Measurements from ENCODE around the gene CERS6.

DNA sequence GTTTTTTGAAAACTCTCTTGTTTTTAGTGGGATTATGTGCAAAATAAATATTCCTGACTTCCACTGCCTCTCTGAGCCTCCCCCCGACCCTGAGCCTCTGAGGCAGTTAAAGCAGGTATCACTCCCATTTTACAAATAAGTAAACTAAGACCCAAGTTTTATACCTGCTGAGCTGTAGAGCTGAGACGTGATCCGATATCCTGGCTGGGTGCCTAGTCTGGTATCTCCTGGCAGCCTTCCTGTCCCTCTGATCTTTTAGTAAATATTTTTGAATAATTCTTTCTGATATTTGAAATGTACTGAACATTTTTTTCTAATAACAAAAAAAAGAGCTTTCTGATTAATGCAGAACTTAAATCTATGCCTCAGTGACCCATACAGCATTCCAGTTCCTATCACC is 238.1 kb downstream of the CERS6 start:
- TF ChIP-seq, protein P1, sequence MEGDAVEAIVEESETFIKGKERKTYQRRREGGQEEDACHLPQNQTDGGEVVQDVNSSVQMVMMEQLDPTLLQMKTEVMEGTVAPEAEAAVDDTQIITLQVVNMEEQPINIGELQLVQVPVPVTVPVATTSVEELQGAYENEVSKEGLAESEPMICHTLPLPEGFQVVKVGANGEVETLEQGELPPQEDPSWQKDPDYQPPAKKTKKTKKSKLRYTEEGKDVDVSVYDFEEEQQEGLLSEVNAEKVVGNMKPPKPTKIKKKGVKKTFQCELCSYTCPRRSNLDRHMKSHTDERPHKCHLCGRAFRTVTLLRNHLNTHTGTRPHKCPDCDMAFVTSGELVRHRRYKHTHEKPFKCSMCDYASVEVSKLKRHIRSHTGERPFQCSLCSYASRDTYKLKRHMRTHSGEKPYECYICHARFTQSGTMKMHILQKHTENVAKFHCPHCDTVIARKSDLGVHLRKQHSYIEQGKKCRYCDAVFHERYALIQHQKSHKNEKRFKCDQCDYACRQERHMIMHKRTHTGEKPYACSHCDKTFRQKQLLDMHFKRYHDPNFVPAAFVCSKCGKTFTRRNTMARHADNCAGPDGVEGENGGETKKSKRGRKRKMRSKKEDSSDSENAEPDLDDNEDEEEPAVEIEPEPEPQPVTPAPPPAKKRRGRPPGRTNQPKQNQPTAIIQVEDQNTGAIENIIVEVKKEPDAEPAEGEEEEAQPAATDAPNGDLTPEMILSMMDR (conservative IDR thresholded peaks at IDR 0.05 in 1 of 2, IDR thresholded peaks at IDR 0.05 in 1 of 2; ENCODE audit: extremely low read depth in 1 of 2, insufficient read depth in 1 of 2, low read depth in 1 of 2, low read length in 2 of 2) = no peak
- TF ChIP-seq EZH2 (IDR thresholded peaks at IDR 0.05; ENCODE audit: borderline replicate concordance, low read length) = no peak

Measured in mammary epithelial cell (primary cell).